Effector memory CD4-positive, alpha-beta T cell (primary cell): ENCODE measurements around the gene CGB7.
A peak's percentile ranks its signal among the peaks of the same experiment; 100 is the strongest.
"Not testable (repeated sequence)": the region's sequence is repeated elsewhere in the genome, so short reads cannot be mapped to it uniquely, and the experiment has no call there.

Experiments used
- DNase-seq, 3 donors: peaks; one replicate each; pipeline ENCODE4 v3.0.0-alpha.2; 2020
- H3K27ac ChIP-seq: 2 replicates; pipeline ENCODE4 v1.7.0; 2013; ENCODE audit warnings: mild to moderate bottlenecking, low read length, moderate library complexity; ENCODE audit not compliant: insufficient read depth, poor library complexity, severe bottlenecking
- H3K27me3 ChIP-seq: replicated peaks from 2 replicates; pipeline ENCODE4 v1.7.0; 2013; ENCODE audit warnings: mild to moderate bottlenecking, low read length; ENCODE audit not compliant: insufficient read depth, control insufficient read depth, poor library complexity, severe bottlenecking
- H3K36me3 ChIP-seq: 2 replicates; pipeline ENCODE4 v1.7.0; 2013; ENCODE audit warnings: mild to moderate bottlenecking, low read length, moderate library complexity; ENCODE audit not compliant: control insufficient read depth, insufficient read depth
- H3K4me1 ChIP-seq: 2 replicates; pipeline ENCODE4 v1.7.0; 2013; ENCODE audit warnings: low read length, mild to moderate bottlenecking; ENCODE audit not compliant: control insufficient read depth, insufficient read depth, poor library complexity, severe bottlenecking
- H3K4me3 ChIP-seq: 2 replicates; pipeline ENCODE4 v1.7.0; 2013; ENCODE audit warnings: low read length, low read depth, mild to moderate bottlenecking; ENCODE audit not compliant: insufficient read depth, poor library complexity, severe bottlenecking
- H3K9me3 ChIP-seq: 2 replicates; pipeline ENCODE4 v1.7.0; 2013; ENCODE audit warnings: mild to moderate bottlenecking, low read length, moderate library complexity; ENCODE audit not compliant: control insufficient read depth

Gene CGB7

DNA sequence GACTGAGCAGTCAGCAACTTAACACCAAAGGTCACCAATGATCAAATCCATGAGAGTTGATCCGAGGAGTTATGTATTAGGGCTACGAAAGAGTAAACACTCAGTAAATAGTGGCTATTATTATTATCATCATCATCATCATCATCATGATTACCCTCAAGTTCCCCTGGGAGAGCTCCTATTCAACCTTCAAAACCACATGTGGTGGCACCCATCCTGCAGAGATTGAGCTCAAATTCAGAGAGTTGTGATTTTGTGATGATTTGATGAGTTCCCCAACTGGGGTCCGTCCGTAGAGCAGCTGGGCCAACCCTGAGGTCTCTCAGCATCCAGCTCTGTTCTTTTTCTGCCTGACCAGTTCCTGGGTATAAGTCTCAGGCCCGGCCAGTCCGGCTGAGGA lies 32.5 kb downstream of the CGB7 start:
- H3K27me3 ChIP-seq, H3K9me3 ChIP-seq, DNase-seq: not testable (repeated sequence)

DNA sequence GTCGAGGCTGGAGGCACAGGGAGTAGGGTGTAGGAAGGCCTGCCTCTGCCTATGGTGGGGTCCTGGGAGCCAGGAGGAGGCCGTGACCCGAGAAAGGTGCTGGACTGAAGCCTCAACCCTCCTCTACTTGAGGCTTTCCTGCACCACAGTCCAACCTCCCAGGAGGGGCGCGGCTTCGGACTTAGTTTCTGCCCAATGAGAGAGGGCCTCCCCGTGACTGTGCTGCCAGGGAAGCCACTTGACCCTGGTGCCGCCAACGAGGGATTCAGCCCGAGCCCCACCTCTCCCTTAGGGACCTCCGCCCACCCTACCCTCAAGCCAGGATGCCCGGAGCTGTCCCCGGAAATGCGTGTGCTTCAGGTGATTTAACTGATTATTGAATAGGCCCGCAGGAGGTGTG lies 33.3 kb downstream of the CGB7 start, which contains the start of gene CGB3:
Gene CGB3 (minus strand): TSS at position 101 of the 400 bp plus-strand sequence. CDS start 362 bp downstream, outside the sequence.
- H3K9me3 ChIP-seq, H3K4me1 ChIP-seq, H3K27ac ChIP-seq, H3K36me3 ChIP-seq, H3K27me3 ChIP-seq, DNase-seq, H3K4me3 ChIP-seq: not testable (repeated sequence)

More for the DNA sequence above, 32.5 kb downstream of the CGB7 start:
- not testable (repeated sequence) for H3K4me3 ChIP-seq, H3K27ac ChIP-seq, H3K36me3 ChIP-seq, H3K4me1 ChIP-seq

DNA sequence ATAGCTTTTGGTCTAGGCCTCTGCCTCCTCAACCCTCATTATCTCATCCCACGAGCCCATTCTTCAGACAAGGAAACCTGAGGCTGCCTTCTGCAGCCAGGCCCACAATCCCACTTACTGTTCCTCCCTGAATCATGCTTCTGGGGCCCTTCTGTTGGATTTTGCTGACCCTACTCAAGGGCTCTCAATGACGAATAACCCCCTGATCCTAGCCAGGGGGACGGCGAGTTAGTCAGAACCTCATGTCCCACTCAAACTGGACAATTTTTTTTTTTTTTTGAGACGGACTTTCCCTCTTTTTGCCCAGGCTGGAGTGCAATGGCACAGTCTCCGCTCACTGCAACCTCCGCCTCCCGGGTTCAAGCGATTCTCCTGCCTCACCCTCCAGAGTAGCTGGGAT lies 35.4 kb downstream of the CGB7 start:
- no peak overlapping the region for H3K4me3 ChIP-seq
- peaks cover 12% of the 10 kb centered on the region for H3K4me1 ChIP-seq
- H3K27me3 ChIP-seq, result no peaks in the 10 kb centered on the region
- H3K9me3 ChIP-seq, result no peaks in the 10 kb centered on the region
- no peak overlapping the region for H3K27ac ChIP-seq
- H3K36me3 ChIP-seq, result no peaks in the 10 kb centered on the region
- DNase-seq, result no peak

DNA sequence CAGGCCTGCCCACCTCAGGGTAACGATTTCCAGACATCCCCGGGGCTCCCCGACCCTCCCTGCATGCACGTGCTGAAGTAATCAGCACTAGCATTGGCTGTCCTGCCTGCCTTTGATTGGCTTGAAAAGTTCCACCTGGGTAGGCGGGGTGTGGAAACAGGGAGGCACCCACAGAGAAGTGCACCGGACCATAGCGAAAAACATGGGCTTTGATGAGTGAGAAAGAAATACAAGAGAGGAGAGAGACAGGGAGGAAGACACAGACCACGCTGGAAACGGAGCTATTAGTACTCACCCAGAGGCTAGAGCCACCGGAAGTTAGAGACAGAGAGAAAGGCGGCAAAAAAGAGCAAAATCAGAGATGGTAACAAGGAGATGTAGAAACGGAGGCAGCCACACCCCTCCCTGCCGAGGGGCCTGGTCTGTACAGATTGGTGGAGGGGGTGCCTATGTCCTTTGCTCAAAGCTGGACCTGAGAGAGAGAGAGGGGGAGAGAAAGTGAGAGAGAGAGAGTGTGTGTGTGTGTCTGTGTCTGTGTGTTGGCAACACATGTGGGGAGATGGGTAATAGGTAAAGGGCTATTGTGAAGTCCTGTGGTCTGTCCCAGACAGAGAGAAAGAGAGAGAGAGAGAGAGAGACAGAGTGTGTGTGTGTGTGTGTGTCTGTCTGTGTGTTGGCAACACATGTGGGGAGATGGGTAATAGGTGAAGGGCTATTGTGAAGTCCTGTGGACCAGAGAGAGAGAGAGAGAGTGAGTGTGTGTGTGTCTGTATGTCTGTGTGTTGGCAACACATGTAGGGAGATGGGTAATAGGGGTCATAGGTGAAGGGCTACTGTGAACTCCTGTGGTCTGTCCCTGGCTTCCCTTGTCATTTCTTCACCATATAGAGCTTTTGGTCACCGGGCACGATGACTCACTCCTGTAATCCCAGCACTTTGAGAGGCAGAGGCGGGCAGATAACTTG lies 36.3 kb downstream of the CGB7 start:
- no peaks in the 10 kb centered on the region for H3K27me3 ChIP-seq
- DNase-seq, result no peak
- H3K27ac ChIP-seq, result no peak overlapping the region
- no peaks in the 10 kb centered on the region for H3K36me3 ChIP-seq
- H3K4me3 ChIP-seq, result no peak overlapping the region
- H3K4me1 ChIP-seq, result peaks cover 13% of the 10 kb centered on the region
- H3K9me3 ChIP-seq, result no peaks in the 10 kb centered on the region

DNA sequence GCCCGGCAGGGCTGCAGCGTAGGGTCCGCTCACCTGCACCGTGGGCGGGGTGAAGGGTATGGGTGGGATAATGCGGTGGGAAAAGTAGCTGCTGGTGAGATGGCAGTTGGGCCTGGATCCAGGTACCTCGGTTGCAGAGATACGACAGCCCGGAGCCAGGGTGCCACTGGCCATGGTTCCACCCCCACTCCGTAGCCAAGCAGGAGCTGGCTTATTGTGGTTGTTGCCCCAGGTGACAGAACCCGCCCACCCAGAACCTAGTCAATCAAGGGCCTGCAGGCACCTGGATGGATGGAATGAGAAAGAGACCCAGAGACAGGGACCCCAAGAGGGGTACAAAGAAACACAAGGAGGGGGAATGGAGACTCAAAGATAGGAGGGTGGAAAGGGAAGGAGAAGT lies 37.2 kb downstream of the CGB7 start:
- H3K36me3 ChIP-seq, result no peaks in the 10 kb centered on the region
- H3K27ac ChIP-seq, result no peak overlapping the region
- H3K9me3 ChIP-seq, result no peaks in the 10 kb centered on the region
- peaks cover 13% of the 10 kb centered on the region for H3K4me1 ChIP-seq
- no peaks in the 10 kb centered on the region for H3K27me3 ChIP-seq
- H3K4me3 ChIP-seq, result no peak overlapping the region
- DNase-seq, result no peak

DNA sequence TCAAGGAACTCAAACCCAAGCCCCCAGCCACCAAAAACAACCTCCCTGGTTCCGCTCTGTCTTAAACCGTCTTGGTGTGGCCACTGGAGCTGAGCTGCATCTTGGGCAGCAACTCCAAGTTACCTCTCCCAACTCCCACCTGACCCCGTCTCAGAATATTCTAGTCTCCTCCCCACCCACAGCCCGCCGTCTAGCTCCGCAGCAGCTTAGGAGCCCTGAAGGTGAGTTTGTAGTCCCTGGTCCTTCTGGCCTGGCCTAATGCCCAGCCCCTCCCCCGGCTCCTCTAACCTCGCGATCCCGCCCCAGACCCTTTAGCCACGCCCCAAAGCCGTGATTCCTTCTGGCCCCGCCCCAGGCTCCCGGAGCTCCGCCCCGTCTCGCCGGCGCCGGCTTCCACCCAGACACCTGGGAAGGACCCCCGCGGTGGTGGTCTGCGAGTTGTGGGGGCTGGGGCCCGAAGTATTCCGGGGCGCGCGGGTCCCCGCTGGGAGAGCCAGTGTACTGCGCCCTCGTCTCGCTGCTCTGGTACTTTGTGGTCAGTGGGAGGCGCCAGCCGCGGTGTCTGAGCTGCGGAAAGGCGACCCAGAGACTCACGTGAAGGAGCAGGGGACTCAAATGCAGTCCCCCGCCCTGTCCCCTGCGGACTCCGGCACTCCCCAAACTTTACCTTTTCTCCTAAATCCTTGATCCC lies 38.2 kb downstream of the CGB7 start:
- Histone ChIP-seq H3K27me3 (no peaks in the 10 kb centered on the region), H3K4me1 (peaks cover 13% of the 10 kb centered on the region), H3K27ac (no peak overlapping the region), H3K4me3 (peak overlapping the region; percentile 66), H3K9me3 (no peaks in the 10 kb centered on the region), H3K36me3 (no peaks in the 10 kb centered on the region)
- DNase-seq, result peak; percentile 45 to 57 (median 46)

DNA sequence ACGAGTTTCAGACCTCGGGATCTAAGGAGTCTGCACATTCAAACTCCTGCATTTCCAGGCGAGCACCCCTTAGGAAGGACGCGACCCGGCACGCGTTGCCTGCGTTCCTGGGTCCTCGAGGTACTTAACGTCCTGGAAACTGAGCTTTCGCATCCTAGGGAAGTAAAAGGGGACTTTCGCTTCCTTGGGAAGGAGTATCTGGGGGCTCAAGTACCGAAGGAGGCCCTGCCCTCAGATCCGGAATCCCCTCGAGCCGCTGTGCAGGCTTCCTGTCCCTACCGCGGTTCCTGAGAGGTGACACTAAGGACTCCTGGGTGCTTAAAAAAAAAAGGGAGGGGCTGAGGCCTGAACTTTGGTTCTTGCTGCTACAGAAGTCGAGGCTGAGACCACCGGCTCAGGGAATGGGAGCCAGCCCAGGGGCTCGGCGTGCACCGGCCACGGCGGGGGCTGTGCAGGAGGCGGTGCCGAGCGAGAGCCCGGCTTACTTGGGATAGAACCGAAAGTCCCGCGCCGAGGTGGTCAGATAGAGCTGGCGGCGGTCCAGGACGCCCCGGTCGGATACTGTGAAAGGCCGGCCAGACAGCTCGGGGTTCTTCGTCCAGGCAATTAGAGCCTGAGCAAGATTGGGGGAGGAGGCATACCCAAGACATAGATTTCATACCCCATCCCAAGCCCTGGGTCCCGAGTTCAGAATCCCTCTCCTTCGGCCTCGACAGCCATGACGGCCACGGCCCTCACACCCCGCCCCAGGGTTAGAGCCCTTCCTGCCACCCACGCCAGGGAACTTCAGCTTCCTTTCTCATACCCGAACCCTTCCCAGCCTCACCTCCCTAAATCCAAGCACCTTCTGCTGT lies 38.9 kb downstream of the CGB7 start:
- DNase-seq, H3K27me3 ChIP-seq, H3K9me3 ChIP-seq, H3K27ac ChIP-seq, H3K36me3 ChIP-seq: not testable (repeated sequence)
- Histone ChIP-seq H3K4me3 (peak overlapping the region; percentile 66), H3K4me1 (peaks cover 13% of the 10 kb centered on the region)

DNA sequence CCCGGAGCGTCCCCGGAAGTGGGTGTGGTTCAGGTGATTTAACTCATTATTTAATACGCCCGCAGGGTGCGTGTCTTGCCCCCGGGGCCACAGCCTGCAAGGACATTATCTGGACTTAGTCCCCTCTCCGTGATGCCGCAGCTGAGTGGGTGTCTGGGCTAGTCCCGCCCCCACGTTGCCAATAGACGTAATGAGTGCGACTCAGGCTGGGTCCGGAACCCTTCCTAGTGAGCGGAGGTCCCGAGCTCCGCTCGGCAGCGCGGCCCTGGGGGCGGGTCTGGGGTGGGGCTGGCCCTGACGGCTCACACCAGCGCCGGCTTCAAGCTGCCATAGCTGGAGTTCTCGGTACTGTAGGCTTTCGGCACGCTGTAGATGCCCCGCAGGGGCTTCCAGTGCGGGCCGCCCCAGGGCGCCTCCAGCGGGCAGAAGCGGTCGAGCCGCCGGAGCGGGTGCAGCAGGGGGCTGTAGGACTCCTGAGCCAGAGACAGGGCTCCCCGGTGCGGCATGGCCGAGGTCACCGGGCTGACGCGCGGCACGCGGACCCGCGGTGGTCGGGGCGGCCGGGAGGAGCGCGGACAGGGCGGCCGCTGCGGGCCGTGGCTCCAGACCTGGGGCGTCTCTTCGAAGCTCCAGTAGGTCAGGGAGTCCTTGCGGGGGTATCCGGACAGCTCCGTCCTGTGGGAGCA lies 39.7 kb downstream of the CGB7 start:
- Histone ChIP-seq H3K27me3 (no peaks in the 10 kb centered on the region), H3K27ac (peak overlapping the region; percentile 48), H3K4me3 (peak overlapping the region; percentile 66), H3K36me3 (no peaks in the 10 kb centered on the region), H3K4me1 (peaks cover 13% of the 10 kb centered on the region), H3K9me3 (no peaks in the 10 kb centered on the region)
- peak; percentile 32 to 55 (median 49) for DNase-seq

DNA sequence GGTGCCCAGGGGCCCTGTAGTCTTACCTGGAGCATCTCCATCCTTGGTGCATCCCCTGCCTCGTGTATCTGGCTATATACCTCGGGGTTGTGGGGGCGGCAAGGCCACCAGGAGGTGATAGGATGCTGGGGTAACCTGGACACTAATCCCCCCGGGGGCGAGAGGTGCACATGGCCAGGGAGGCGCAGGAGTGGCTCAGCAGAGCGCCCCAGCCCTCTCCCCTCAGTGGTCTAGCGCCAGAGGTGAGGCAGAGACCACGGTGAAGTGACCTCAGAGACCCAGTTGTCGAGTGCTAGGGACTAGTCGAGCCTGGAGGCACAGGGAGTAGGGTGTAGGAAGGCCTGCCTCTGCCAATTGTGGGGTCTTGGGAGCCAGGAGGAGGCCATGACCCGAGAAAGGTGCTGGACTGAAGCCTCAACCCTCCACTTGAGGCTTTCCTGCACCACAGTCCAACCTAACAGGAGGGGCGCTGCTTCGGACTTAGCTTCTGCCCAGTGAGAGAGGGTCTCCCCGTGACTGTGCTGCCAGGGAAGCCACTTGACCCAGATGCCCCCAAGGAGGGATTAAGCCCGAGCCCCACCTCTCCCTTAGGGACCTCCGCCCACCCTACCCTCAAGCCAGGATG lies 40.4 kb downstream of the CGB7 start, which contains the start of gene LHB:
Gene LHB (minus strand): TSS at position 51 of the 625 bp plus-strand sequence. CDS start 10 bp downstream, at position 41.
- peaks cover 13% of the 10 kb centered on the region for H3K4me1 ChIP-seq
- no peaks in the 10 kb centered on the region for H3K27me3 ChIP-seq
- peak within 1 kb of the TSS; percentile 66 for H3K4me3 ChIP-seq
- H3K27ac ChIP-seq, result peak within 1 kb of the TSS; percentile 48
- H3K36me3 ChIP-seq, result peaks cover 1% of the 10 kb centered on the region
- DNase-seq, result no peak
- no peaks in the 10 kb centered on the region for H3K9me3 ChIP-seq
